Fibroblast of upper back skin (primary cell): ENCODE data around the gene ADAMTSL3.
"Not testable (repeated sequence)": the region's sequence is repeated elsewhere in the genome, so short reads cannot be mapped to it uniquely, and the experiment has no call there.

Source experiments
- DNase-seq: peaks from one replicate; pipeline ENCODE4 v3.0.0-alpha.2; 2013

ADAMTSL3 gene

DNA sequence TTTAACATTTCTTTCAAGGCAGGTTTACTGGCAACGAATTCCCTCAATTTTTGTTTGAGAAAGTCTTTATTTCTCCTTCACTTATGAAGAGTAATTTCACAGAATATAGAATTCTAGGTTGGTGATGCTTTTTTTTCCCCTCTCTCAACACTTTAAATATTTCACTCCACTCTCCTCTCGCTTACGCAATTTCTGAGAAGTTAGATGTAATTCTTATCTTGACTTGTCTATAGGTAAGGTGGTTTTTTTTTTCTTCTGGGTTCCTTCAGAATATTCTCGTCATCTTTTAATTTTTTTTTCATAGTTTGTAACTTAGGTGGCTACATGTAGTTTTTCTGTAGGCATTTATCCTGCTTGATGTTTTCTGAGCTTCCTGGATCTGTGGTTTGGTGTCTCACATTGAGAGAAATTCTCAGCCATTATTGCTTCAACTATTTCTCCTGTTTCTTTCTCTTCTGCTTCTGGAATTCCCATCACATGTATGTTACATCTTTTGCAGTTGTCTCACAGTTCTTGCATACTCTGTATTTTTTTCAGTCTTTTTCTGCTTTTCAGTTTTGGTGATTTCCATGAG lies 392.2 kb downstream of the ADAMTSL3 start:
- no peak for DNase-seq

- not testable (repeated sequence) for DNase-seq
These were observed 395.6 kb downstream of the ADAMTSL3 start for GRCh38 chr15:84049480-84049879.

DNA sequence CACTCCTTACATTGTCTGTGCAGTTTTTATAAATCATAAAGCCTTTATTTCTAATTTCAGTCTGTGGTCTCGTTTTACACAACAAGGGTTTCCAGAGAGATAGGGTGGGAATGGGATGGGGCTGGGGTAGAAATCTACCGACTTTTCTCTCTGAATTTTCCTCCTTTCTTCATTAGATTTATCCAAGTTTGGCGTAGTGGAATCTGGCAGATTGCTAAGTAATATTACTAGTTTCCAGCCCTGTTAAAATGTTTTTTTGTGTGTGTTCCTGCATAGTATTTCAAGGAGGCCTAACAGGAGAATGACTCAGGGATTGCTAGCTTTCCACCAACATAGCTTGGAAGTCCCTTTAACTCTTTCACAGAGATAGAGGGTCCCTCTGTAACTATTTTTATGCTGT lies 396.2 kb downstream of the ADAMTSL3 start:
- no peak for DNase-seq

GRCh38 chr15:84051146-84051545 lies 397.2 kb downstream of the ADAMTSL3 start:
- DNase-seq = not testable (repeated sequence)

DNA sequence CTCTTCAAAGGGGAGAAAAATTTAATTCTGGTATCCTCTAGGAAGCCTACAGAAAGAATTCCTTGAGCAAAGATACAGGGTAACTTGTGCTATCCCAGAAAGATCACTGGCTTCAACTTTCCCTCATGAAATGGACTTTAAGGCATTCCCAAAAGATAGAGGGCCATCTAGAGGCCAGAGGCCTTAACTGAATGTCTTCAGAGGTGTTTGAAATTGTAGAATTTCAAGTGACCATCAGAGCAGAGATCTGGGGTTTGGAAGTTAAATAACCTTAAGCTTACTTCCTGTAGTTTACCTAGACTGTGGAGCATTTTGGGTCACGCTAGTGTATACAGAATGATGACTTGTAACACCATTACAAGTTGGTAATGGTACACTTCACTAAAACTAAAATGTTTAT lies 400.6 kb downstream of the ADAMTSL3 start:
- not testable (repeated sequence) for DNase-seq

DNA sequence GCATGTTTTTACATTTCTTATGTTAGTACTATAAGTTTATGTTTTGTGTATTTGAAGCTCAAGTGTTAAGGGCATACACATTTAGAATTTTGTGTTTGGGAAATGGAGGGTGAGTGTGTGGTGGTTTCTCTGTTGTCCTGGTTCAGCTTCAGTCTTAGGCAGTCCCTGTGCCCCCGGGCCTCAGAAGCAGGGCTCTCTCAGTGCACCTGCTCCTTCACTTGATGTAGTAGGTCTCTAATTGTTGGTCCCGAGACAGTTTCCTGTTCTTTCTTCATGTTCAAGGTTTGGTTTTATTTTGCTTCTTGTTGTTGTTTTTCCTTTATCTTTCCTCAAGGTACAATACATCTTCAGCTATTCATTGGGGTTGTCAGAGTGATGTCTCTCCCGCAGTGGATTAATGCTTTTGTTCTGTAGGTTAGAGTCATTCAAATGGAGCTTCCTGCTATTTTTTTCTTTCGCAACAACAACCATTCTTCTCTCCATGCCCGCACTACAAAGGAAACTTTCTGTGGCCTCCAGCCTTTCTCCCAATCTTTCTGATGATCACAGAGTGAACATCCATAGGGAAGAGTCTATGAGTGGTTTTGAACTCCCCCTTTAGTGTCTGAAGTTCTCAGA lies 403.9 kb downstream of the ADAMTSL3 start:
- no peak for DNase-seq

- not testable (repeated sequence) for DNase-seq
These were observed 409.8 kb downstream of the ADAMTSL3 start for GRCh38 chr15:84063674-84064073.

DNA sequence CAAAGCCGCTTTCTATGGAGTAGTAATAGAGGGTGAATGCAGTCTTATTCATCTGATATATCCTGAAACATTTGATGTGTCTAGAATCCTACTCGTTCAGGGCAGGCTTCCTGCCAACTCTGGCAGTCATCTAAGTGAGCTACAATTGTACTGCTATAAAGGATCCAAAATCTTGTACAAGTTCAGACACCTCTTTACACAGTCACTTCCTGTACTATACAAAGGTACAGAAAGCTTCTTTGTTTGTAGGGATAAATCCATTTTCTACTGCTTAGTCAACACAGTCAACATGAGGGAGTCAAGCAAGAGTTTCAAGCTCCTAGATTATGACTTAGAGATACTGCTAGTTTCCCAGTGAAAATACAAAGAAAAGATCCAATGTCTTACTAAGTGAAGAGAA lies 414.8 kb downstream of the ADAMTSL3 start:
- DNase-seq = not testable (repeated sequence)

DNA sequence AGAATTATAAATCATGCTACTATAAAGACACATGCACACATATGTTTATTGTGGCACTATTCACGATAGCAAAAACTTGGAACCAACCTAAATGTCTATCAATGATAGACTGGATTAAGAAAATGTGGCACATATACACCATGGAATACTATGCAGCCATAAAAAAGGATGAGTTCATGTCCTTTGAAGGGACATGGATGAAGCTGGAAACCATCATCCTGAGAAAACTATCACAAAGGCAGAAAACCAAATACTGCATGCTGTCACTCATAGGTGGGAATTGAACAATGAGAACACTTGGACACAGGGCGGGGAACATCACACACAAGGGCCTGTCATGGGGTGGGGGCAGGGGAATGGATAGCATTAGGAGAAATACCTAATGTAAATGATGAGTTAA lies 424.1 kb downstream of the ADAMTSL3 start:
- not testable (repeated sequence) for DNase-seq

DNA sequence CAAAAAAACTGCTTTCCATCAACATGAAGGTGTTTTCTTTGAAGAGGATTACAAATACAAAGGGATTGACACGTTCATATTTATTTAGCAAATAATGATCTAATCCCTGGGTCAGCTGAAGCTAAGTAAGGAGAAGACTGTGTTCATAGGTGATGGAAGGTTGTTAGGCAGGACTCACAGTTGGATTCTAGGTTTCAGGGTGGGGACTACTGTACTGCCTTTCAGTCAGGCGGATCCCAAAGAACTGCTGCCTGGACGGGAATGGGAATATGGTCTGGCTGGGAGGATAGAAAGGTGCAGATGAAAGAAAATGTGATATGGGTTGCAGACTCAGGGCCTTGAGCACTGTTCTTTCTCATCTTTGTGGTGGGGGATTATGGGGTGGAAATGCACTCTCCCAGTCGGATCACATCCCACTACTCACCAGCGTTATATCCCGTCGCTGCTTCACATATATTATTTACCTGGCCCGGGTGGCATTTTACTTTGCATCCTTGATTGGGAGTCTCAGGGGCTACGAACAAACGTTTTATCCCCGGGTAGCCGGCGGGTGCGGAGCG lies 425.5 kb downstream of the ADAMTSL3 start:
- DNase-seq = not testable (repeated sequence)

- DNase-seq = peak; percentile 26
These were observed 426.2 kb downstream of the ADAMTSL3 start for GRCh38 chr15:84079885-84080777.

- peak; percentile 20 for DNase-seq
These were observed 426.8 kb downstream of the ADAMTSL3 start for GRCh38 chr15:84080778-84081084.

- peak; percentile 25 for DNase-seq
These were observed 427.7 kb downstream of the ADAMTSL3 start for GRCh38 chr15:84081391-84082168.

DNA sequence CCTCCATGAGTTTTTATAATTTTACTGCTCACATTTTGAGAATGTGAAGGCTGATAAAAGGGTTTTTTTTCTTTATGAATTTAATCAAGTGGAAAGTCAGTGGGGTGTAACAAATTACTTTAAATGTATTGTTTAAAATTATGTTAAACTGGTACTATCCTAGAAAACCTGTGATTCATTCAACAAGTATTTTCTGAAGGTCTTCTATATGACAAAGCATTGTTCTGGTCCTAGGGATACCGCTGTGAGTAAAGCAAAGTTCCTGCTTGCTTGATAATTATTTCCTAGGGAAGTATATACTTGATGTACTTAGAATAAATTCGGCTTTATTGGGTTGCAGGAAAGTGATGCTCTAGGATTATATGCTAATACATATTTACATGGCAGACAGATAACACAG lies 428.8 kb downstream of the ADAMTSL3 start:
- peak; percentile 13 for DNase-seq

- DNase-seq = not testable (repeated sequence)
These were observed 432.1 kb downstream of the ADAMTSL3 start for GRCh38 chr15:84086071-84086470.
